Measurements from ENCODE around the gene MYO1H.

Gene MYO1H

DNA sequence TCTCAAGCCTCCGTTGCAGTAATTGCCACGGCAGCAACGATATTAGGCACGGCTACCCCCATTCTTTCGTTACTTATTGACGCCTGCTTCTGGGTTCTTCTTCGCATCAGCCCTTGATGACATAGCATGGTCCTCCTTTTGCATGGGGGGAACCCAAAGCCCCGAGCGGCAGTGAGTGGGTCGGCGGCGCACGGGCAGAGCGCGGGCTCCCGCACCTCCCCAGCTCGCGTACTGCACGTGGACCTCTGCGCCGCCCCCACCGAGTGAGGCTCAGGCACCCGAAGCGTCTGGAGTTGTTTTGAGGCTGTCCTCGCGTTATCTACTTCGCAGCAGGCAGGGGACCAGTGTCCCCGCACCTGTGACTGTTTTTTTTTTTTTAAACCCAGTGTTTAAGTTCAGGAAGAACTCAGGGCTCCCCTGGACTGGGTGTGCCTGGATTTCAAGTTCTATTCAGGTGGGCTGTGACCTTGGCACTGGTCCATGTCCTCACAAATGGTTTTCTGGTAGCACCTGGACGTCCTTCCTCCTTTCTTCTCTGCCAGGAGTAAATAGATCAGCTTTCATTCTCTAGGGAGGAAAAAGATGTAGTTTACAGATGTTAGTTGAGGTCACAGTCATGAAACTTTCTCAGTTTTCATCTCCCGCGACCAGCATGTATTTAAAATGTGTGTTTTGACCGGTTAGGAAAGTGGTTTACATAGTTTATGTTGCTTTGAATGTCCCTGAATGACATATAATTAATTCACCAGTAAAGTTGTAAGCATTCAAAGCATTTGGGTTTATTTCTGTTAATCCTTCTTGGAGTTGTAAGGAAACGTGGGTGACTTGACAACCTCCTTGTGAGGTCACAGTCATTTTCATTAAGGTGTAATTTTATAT lies 37.2 kb upstream of the MYO1H start (continued):
- TF ChIP-seq, protein P1, sequence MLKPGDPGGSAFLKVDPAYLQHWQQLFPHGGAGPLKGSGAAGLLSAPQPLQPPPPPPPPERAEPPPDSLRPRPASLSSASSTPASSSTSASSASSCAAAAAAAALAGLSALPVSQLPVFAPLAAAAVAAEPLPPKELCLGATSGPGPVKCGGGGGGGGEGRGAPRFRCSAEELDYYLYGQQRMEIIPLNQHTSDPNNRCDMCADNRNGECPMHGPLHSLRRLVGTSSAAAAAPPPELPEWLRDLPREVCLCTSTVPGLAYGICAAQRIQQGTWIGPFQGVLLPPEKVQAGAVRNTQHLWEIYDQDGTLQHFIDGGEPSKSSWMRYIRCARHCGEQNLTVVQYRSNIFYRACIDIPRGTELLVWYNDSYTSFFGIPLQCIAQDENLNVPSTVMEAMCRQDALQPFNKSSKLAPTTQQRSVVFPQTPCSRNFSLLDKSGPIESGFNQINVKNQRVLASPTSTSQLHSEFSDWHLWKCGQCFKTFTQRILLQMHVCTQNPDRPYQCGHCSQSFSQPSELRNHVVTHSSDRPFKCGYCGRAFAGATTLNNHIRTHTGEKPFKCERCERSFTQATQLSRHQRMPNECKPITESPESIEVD (tag by site-specific recombination; IDR thresholded peaks at IDR 0.05): peak; percentile 94
- TF ChIP-seq GLI2 (tag by site-specific recombination; IDR thresholded peaks at IDR 0.05; ENCODE audit: borderline replicate concordance, low read depth) (no peak), KLF8 (tag by site-specific recombination; IDR thresholded peaks at IDR 0.05) (peak; percentile 46; the same call in 1 of the 2 replicates), ZNF571 (tag by site-specific recombination; IDR thresholded peaks at IDR 0.05) (no peak), OSR2 (tag by site-specific recombination; IDR thresholded peaks at IDR 0.05) (peak; percentile 67), ZNF19 (tag by site-specific recombination; IDR thresholded peaks at IDR 0.05; ENCODE audit: low read depth) (no peak), ZBTB8A (tag by site-specific recombination; IDR thresholded peaks at IDR 0.05) (peak; percentile 73), ZNF341 (tag by site-specific recombination; IDR thresholded peaks at IDR 0.05; ENCODE audit: low read depth) (peak; percentile 83), WT1 (tag by site-specific recombination; IDR thresholded peaks at IDR 0.05) (peak; percentile 35; the same call in 1 of the 2 replicates), ZNF785 (tag by site-specific recombination; IDR thresholded peaks at IDR 0.05) (no peak), ZNF202 (tag by site-specific recombination; IDR thresholded peaks at IDR 0.05; ENCODE audit: borderline replicate concordance) (no peak), ZIC2 (tag by site-specific recombination; IDR thresholded peaks at IDR 0.05) (peak; percentile 44), GLIS1 (tag by site-specific recombination; IDR thresholded peaks at IDR 0.05) (peak; percentile 84), ZNF426 (tag by site-specific recombination; IDR thresholded peaks at IDR 0.05) (no peak), ZBTB20 (tag by site-specific recombination; IDR thresholded peaks at IDR 0.05) (peak; percentile 85; the same call in 1 of the 2 replicates), EGR2 (tag by site-specific recombination; IDR thresholded peaks at IDR 0.05; ENCODE audit: low read depth) (peak; percentile 70), ZEB2 (tag by site-specific recombination; IDR thresholded peaks at IDR 0.05) (peak; percentile 83), YY1 (tag by site-specific recombination; IDR thresholded peaks at IDR 0.05) (no peak; the same call in 1 of the 2 replicates), ZNF248 (tag by site-specific recombination; IDR thresholded peaks at IDR 0.05) (no peak), OVOL3 (tag by site-specific recombination; IDR thresholded peaks at IDR 0.05) (0 out of 2 replicates have a peak, but pooled peaks have one; percentile 54), SCRT1 (tag by site-specific recombination; IDR thresholded peaks at IDR 0.05; ENCODE audit: borderline replicate concordance) (0 out of 2 replicates have a peak, but pooled peaks have one; percentile 25), ZNF391 (tag by site-specific recombination; IDR thresholded peaks at IDR 0.05; ENCODE audit: borderline replicate concordance, low read depth) (no peak)
- TF ChIP-seq, protein P2, sequence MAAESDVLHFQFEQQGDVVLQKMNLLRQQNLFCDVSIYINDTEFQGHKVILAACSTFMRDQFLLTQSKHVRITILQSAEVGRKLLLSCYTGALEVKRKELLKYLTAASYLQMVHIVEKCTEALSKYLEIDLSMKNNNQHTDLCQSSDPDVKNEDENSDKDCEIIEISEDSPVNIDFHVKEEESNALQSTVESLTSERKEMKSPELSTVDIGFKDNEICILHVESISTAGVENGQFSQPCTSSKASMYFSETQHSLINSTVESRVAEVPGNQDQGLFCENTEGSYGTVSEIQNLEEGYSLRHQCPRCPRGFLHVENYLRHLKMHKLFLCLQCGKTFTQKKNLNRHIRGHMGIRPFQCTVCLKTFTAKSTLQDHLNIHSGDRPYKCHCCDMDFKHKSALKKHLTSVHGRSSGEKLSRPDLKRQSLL (tag by site-specific recombination; IDR thresholded peaks at IDR 0.05): peak; percentile 74; the same call in 1 of the 2 replicates
- TF ChIP-seq, protein P3, sequence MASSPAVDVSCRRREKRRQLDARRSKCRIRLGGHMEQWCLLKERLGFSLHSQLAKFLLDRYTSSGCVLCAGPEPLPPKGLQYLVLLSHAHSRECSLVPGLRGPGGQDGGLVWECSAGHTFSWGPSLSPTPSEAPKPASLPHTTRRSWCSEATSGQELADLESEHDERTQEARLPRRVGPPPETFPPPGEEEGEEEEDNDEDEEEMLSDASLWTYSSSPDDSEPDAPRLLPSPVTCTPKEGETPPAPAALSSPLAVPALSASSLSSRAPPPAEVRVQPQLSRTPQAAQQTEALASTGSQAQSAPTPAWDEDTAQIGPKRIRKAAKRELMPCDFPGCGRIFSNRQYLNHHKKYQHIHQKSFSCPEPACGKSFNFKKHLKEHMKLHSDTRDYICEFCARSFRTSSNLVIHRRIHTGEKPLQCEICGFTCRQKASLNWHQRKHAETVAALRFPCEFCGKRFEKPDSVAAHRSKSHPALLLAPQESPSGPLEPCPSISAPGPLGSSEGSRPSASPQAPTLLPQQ (tag by site-specific recombination; IDR thresholded peaks at IDR 0.05): peak; percentile 80
- TF ChIP-seq, protein P4, sequence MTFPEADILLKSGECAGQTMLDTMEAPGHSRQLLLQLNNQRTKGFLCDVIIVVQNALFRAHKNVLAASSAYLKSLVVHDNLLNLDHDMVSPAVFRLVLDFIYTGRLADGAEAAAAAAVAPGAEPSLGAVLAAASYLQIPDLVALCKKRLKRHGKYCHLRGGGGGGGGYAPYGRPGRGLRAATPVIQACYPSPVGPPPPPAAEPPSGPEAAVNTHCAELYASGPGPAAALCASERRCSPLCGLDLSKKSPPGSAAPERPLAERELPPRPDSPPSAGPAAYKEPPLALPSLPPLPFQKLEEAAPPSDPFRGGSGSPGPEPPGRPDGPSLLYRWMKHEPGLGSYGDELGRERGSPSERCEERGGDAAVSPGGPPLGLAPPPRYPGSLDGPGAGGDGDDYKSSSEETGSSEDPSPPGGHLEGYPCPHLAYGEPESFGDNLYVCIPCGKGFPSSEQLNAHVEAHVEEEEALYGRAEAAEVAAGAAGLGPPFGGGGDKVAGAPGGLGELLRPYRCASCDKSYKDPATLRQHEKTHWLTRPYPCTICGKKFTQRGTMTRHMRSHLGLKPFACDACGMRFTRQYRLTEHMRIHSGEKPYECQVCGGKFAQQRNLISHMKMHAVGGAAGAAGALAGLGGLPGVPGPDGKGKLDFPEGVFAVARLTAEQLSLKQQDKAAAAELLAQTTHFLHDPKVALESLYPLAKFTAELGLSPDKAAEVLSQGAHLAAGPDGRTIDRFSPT (tag by site-specific recombination; IDR thresholded peaks at IDR 0.05): peak; percentile 22; the same call in 1 of the 2 replicates
- TF ChIP-seq, protein P5, sequence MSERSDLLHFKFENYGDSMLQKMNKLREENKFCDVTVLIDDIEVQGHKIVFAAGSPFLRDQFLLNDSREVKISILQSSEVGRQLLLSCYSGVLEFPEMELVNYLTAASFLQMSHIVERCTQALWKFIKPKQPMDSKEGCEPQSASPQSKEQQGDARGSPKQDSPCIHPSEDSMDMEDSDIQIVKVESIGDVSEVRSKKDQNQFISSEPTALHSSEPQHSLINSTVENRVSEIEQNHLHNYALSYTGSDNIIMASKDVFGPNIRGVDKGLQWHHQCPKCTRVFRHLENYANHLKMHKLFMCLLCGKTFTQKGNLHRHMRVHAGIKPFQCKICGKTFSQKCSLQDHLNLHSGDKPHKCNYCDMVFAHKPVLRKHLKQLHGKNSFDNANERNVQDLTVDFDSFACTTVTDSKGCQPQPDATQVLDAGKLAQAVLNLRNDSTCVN (tag by site-specific recombination; optimal IDR thresholded peaks at IDR 0.05): peak; percentile 81
- TF ChIP-seq, protein P6, sequence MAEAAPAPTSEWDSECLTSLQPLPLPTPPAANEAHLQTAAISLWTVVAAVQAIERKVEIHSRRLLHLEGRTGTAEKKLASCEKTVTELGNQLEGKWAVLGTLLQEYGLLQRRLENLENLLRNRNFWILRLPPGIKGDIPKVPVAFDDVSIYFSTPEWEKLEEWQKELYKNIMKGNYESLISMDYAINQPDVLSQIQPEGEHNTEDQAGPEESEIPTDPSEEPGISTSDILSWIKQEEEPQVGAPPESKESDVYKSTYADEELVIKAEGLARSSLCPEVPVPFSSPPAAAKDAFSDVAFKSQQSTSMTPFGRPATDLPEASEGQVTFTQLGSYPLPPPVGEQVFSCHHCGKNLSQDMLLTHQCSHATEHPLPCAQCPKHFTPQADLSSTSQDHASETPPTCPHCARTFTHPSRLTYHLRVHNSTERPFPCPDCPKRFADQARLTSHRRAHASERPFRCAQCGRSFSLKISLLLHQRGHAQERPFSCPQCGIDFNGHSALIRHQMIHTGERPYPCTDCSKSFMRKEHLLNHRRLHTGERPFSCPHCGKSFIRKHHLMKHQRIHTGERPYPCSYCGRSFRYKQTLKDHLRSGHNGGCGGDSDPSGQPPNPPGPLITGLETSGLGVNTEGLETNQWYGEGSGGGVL (tag by site-specific recombination; IDR thresholded peaks at IDR 0.05): peak; percentile 68
